Activated naive CD8-positive, alpha-beta T cell treated with anti-CD3 and anti-CD28 coated beads for 36 hours (primary cell): ENCODE results near the gene OR2A5. TPM values are rescaled to one million over a fixed set of nuclear protein-coding genes. Genes with fewer than 3 reads are reported as not detected.
"Not testable (repeated sequence)": the region's sequence is repeated elsewhere in the genome, so short reads cannot be mapped to it uniquely, and the experiment has no call there.

Experiments
- DNase-seq: peaks from one replicate; pipeline ENCODE4 v3.0.0; 2021
- H3K27ac Mint-ChIP-seq: one replicate; pipeline ENCODE4 v1.8.0; 2022; ENCODE audit warnings: mild to moderate bottlenecking, moderate library complexity, mixed read lengths
- H3K27me3 Mint-ChIP-seq: one replicate; pipeline ENCODE4 v1.8.0; 2022; ENCODE audit warnings: mild to moderate bottlenecking, mixed read lengths
- H3K36me3 Mint-ChIP-seq: one replicate; pipeline ENCODE4 v1.8.0; 2021; ENCODE audit warnings: mild to moderate bottlenecking, mixed read lengths
- H3K4me1 Mint-ChIP-seq: one replicate; pipeline ENCODE4 v1.8.0; 2021; ENCODE audit warnings: mixed read lengths
- H3K4me3 Mint-ChIP-seq: one replicate; pipeline ENCODE4 v1.8.0; 2022; ENCODE audit warnings: mild to moderate bottlenecking, moderate library complexity, mixed read lengths
- H3K9me3 Mint-ChIP-seq: one replicate; pipeline ENCODE4 v1.8.0; 2022; ENCODE audit warnings: mixed read lengths
- total RNA-seq, 2 experiments: library from RNA; stranded (reverse); gene quantifications; one replicate each; pipeline ENCODE4 v1.2.3, GENCODE V29; 2021

OR2A5 gene
- total RNA-seq: not detected

- H3K27ac Mint-ChIP-seq: no peak within 1 kb of the TSS
- no peaks in the 10 kb centered on the region for H3K4me1 Mint-ChIP-seq
- no peak for DNase-seq
- H3K27me3 Mint-ChIP-seq: peaks cover 12% of the 10 kb centered on the region
- H3K36me3 Mint-ChIP-seq: no peaks in the 10 kb centered on the region
- no peaks in the 10 kb centered on the region for H3K9me3 Mint-ChIP-seq
- no peak within 1 kb of the TSS for H3K4me3 Mint-ChIP-seq
Observed at GRCh38 chr7:144048648-144049047, at the start of gene OR2A5. Gene OR2A5 (plus strand): TSS chr7:144048948. CDS start chr7:144050402, 1,454 bp downstream.

- Mint-ChIP-seq H3K27me3 (no peaks in the 10 kb centered on the region), H3K9me3 (no peaks in the 10 kb centered on the region), H3K4me3 (no peak within 1 kb of the TSS), H3K36me3 (no peaks in the 10 kb centered on the region), H3K27ac (no peak within 1 kb of the TSS), H3K4me1 (no peaks in the 10 kb centered on the region)
- DNase-seq: no peak
Observed at GRCh38 chr7:144000020-144000419, 48.7 kb upstream of the OR2A5 start, which contains the start of gene OR6B1. Gene OR6B1 (plus strand): TSS chr7:144000320. CDS start chr7:144003997, 3,677 bp downstream.

- Mint-ChIP-seq H3K4me3 (no peak overlapping the region), H3K27me3 (no peaks in the 10 kb centered on the region), H3K9me3 (no peaks in the 10 kb centered on the region), H3K4me1 (no peaks in the 10 kb centered on the region), H3K27ac (no peak overlapping the region), H3K36me3 (no peaks in the 10 kb centered on the region)
- no peak for DNase-seq
Observed at GRCh38 chr7:144001543-144001942, 47.2 kb upstream of the OR2A5 start.

- Mint-ChIP-seq H3K4me1 (no peaks in the 10 kb centered on the region), H3K27me3 (peaks cover 14% of the 10 kb centered on the region), H3K36me3 (peaks cover 1% of the 10 kb centered on the region), H3K4me3 (no peak overlapping the region), H3K9me3 (peaks cover 10% of the 10 kb centered on the region), H3K27ac (no peak overlapping the region)
- DNase-seq: no peak
Observed at GRCh38 chr7:144004703-144005102, 44.0 kb upstream of the OR2A5 start.

GRCh38 chr7:144006029-144006691 lies 42.6 kb upstream of the OR2A5 start:
- Mint-ChIP-seq H3K27me3 (peaks cover 14% of the 10 kb centered on the region), H3K4me1 (no peaks in the 10 kb centered on the region), H3K9me3 (peaks cover 14% of the 10 kb centered on the region), H3K4me3 (no peak overlapping the region), H3K36me3 (peaks cover 1% of the 10 kb centered on the region), H3K27ac (no peak overlapping the region)
- no peak for DNase-seq

- Mint-ChIP-seq H3K4me1 (no peaks in the 10 kb centered on the region), H3K27me3 (peaks cover 16% of the 10 kb centered on the region), H3K4me3 (no peak overlapping the region), H3K9me3 (peaks cover 14% of the 10 kb centered on the region), H3K36me3 (peaks cover 3% of the 10 kb centered on the region), H3K27ac (no peak overlapping the region)
- DNase-seq: no peak
Observed at GRCh38 chr7:144006692-144007042, 42.1 kb upstream of the OR2A5 start.

- Mint-ChIP-seq H3K4me3 (no peak overlapping the region), H3K27me3 (peaks cover 30% of the 10 kb centered on the region), H3K36me3 (peaks cover 5% of the 10 kb centered on the region), H3K9me3 (peaks cover 14% of the 10 kb centered on the region), H3K4me1 (no peaks in the 10 kb centered on the region), H3K27ac (no peak overlapping the region)
- DNase-seq: no peak
Observed at GRCh38 chr7:144009361-144009760, 39.4 kb upstream of the OR2A5 start.

- H3K27ac Mint-ChIP-seq, H3K4me1 Mint-ChIP-seq: not testable (repeated sequence)
Observed at GRCh38 chr7:144010061-144010460, 38.7 kb upstream of the OR2A5 start.

GRCh38 chr7:144010821-144011220 lies 37.9 kb upstream of the OR2A5 start:
- DNase-seq, H3K4me3 Mint-ChIP-seq, H3K4me1 Mint-ChIP-seq, H3K27ac Mint-ChIP-seq, H3K36me3 Mint-ChIP-seq: not testable (repeated sequence)
- H3K9me3 Mint-ChIP-seq: peaks cover 14% of the 10 kb centered on the region
- peaks cover 37% of the 10 kb centered on the region for H3K27me3 Mint-ChIP-seq

More at GRCh38 chr7:144010061-144010460, 38.7 kb upstream of the OR2A5 start:
- DNase-seq, H3K36me3 Mint-ChIP-seq, H3K4me3 Mint-ChIP-seq: not testable (repeated sequence)
- H3K9me3 Mint-ChIP-seq: peaks cover 14% of the 10 kb centered on the region
- peaks cover 33% of the 10 kb centered on the region for H3K27me3 Mint-ChIP-seq

GRCh38 chr7:144011458-144012230 lies 37.1 kb upstream of the OR2A5 start:
- no peaks in the 10 kb centered on the region for H3K4me1 Mint-ChIP-seq
- peaks cover 5% of the 10 kb centered on the region for H3K36me3 Mint-ChIP-seq
- no peak overlapping the region for H3K27ac Mint-ChIP-seq
- peaks cover 14% of the 10 kb centered on the region for H3K9me3 Mint-ChIP-seq
- H3K4me3 Mint-ChIP-seq: no peak overlapping the region
- peaks cover 37% of the 10 kb centered on the region for H3K27me3 Mint-ChIP-seq
- DNase-seq: no peak

GRCh38 chr7:144018065-144018464 lies 30.7 kb upstream of the OR2A5 start:
- Mint-ChIP-seq H3K4me1 (peaks cover 2% of the 10 kb centered on the region), H3K27me3 (peaks cover 15% of the 10 kb centered on the region), H3K4me3 (no peak overlapping the region), H3K9me3 (no peaks in the 10 kb centered on the region), H3K27ac (no peak overlapping the region), H3K36me3 (peaks cover 2% of the 10 kb centered on the region)
- no peak for DNase-seq

- no peaks in the 10 kb centered on the region for H3K9me3 Mint-ChIP-seq
- no peak for DNase-seq
- H3K4me1 Mint-ChIP-seq: peaks cover 2% of the 10 kb centered on the region
- no peak overlapping the region for H3K27ac Mint-ChIP-seq
- no peaks in the 10 kb centered on the region for H3K36me3 Mint-ChIP-seq
- no peak overlapping the region for H3K4me3 Mint-ChIP-seq
- peaks cover 12% of the 10 kb centered on the region for H3K27me3 Mint-ChIP-seq
Observed at GRCh38 chr7:144019457-144019856, 29.3 kb upstream of the OR2A5 start.

- H3K27me3 Mint-ChIP-seq: peaks cover 6% of the 10 kb centered on the region
- peaks cover 2% of the 10 kb centered on the region for H3K4me1 Mint-ChIP-seq
- H3K9me3 Mint-ChIP-seq: no peaks in the 10 kb centered on the region
- no peak overlapping the region for H3K27ac Mint-ChIP-seq
- no peak overlapping the region for H3K4me3 Mint-ChIP-seq
- no peak for DNase-seq
- no peaks in the 10 kb centered on the region for H3K36me3 Mint-ChIP-seq
Observed at GRCh38 chr7:144020340-144020739, 28.4 kb upstream of the OR2A5 start.

GRCh38 chr7:144022169-144022568 lies 26.6 kb upstream of the OR2A5 start:
- no peak for DNase-seq
- Mint-ChIP-seq H3K27me3 (peaks cover 3% of the 10 kb centered on the region), H3K9me3 (no peaks in the 10 kb centered on the region)

GRCh38 chr7:144023171-144023827 lies 25.4 kb upstream of the OR2A5 start:
- peaks cover 8% of the 10 kb centered on the region for H3K4me1 Mint-ChIP-seq
- no peak for DNase-seq
- H3K4me3 Mint-ChIP-seq: no peak overlapping the region
- H3K9me3 Mint-ChIP-seq: no peaks in the 10 kb centered on the region
- no peak overlapping the region for H3K27ac Mint-ChIP-seq
- H3K36me3 Mint-ChIP-seq: no peaks in the 10 kb centered on the region
- H3K27me3 Mint-ChIP-seq: no peaks in the 10 kb centered on the region

More at GRCh38 chr7:144022169-144022568, 26.6 kb upstream of the OR2A5 start:
- Mint-ChIP-seq H3K4me1 (peaks cover 2% of the 10 kb centered on the region), H3K4me3 (no peak overlapping the region), H3K36me3 (no peaks in the 10 kb centered on the region), H3K27ac (no peak overlapping the region)
